HG02610 (cell line): ENCODE results near the gene EFHD2.
A peak's percentile ranks its signal among the peaks of the same experiment; 100 is the strongest.
"Not testable (repeated sequence)": the region's sequence is repeated elsewhere in the genome, so short reads cannot be mapped to it uniquely, and the experiment has no call there.

Experiments used
- ATAC-seq: cut with Tn5 transposase; IDR thresholded peaks from one replicate; pipeline ENCODE4 v1.9.1; 2021; ENCODE audit warnings: mild to moderate bottlenecking, moderate library complexity; ENCODE audit not compliant: unreplicated experiment

Gene EFHD2

DNA sequence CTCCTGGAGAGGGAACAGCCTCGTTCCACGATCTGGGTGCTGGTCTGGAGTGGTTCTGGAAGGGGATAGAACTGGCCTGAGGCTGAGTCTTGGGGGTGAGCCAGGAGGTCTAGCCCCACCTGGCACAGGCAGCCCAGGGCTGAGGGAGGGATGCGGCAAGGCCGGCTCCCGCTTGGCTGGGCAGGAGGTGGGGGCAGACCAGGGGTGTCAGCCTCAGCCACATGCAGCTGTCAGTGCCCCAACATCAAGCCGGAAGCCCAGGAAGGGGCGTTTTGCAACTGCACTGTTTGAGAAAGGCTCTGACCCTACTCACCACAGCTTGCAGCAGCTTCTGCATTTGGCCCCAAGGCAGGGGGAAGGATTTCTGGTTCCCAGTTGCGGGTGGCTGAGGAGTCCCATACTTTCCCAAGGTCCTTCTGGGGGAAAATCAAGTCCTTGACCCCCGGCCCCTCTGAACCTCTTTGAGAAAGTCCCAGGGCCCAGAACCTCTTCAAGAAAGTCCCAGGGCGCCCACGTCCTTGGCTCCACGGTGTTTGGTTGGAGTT, 2.0 kb downstream of the EFHD2 start:
- ATAC-seq = peak; percentile 53

DNA sequence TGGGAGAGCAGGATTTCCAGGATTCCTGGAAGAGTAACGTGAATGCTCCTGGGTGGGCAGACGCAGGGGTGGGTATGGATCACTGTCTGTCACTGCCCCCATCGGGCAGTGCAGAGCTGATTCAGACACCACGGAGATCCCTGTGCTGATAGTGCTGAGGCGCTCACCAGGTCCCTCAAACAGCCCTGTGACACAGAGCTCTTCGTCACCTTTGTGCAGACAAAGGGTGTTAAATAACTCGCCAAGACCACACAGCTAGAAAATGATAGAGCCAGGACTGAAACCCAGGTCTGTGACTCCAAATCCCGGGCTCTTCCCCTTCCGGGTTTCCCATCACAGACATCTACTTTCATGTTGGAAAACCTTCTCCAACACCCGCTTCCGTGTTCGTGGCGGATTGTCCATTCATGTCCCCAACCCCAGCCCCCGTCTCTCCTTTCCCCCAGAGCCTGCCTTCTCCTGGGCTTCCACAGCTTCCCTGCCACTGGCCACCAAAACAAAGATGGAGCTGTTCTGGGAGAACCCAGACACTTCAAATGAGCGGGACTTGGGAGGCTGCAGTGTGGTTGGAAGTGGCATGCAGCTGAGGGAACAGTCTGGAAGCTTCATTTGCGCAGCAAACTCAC, 2.6 kb downstream of the EFHD2 start:
- ATAC-seq = no peak

DNA sequence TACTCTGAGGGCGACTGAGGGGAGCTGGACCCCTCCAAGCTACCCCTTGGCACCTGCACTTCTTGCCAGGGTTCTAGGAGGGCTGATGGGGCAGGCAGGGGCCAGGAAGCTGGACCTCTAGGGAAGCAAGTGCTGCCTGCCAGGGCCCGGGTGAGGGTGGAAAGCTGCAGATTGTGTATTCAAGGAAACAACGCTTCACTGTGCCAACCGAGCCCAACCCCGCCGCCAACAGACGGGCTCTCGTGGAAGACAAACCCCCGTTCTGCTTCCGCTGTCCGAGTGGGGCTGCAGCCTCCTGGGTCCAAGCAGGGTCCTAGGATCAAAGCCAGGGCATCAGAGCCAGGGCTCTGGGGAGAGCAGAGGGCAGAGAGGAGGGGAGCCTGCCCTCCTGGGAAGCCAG, 3.2 kb downstream of the EFHD2 start:
- no peak for ATAC-seq

DNA sequence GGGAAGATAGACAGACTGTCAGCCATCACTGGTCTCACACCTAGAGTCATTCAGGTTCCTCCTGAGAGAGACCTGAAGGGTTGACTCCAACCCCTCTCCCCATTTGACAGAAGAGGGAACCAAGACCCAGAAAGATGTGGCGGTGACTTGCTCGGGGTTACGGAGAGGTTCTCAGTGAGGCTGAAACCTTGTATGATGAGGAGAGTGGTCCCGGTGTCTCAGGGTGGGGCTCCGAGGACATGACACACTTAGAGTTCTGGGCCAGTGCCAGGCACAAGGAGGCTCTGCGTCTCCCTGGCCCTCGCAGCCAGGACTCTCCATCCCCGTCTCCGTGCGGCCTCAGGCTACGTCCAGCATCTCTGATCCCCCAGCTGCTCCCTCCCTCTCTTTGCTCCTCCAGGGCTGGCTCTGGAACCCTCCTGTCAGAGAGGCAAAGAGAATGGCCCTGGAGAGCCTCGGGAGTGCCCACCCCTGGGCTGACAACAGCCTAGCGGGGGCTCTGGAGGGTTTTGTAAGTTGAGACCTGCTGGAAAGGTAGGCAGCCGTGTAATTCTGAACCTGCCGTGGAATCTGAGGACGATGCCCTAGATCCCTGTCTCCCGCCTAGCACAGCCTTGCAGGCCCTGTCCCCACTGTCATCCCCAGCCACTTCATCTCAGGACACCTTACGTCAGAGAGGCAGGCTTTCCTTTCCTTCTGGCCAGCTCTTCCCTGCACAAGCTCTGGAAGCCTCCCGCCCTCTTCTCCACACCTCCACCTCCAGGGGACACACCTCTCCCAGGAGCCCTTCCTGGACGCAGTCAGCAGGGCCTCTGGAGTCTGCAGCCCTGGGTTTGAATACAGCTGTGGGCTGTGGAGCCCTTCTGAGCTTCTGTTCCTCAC, 4.1 kb downstream of the EFHD2 start:
- no peak for ATAC-seq

DNA sequence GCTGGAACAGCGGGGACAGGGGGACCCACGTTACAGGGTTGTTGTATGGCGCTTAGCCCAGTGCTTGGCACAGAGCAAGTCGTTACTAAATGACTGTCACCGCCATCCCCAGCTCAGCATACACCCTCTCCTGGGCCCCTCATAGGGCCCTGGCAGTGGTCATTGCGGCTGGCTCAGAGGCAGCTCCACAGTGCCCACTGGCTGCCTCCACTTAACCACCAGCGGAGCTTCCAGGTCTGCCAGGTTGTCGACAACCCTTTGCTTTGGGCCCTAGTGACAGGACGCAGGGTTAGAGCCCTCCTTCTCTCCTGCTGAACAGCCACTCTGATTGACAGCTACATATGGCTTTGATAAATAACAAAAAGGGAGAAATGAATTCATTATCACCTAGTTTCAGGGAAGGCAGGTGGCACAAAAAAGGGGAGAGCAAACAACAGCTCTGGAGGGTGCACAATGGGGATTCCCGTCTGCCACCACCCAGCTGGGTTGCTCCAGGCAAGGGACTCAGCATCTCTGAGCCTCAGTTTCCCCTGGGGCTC, 4.8 kb downstream of the EFHD2 start:
- no peak for ATAC-seq

DNA sequence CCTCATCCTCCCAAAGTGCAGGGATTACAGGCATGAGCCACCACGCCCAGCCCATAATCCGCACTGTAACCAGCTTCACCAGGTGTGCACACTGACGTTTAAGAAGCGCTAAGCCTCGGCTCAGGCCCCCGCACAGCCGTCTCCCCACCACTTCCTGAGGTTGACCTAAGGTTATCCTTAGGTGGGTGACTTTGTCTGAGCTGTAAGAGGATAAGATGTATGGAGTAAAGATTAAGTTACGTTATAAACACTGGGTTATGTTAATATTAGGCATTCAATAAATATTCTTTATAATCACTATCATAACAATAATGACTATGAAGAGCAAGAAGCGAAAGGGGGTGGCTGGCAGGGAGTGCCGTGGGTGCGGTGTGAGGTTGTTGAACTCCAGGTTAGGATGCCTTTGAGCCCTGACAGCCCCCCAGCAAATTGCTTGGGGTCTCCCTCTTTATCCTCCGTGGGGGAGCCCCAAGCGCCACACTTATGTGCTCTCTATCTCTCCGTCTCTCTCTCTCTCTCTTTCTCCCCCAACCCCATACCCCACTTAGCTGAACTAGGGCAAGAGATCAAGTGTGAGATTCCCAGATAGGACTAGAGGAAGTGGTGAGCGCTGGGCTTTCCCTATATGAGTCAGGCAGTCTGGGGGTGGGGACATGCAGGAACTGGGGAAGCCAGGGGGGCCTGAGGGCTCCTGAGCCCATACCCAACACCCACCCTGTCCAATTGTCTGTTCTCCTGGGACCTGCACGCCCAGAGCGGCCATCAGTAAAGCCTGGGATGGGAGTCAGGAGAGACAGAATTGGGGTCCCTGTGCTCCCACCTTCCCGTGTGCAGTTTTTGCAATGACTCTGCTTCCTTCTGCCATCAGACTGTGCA, 7.6 kb downstream of the EFHD2 start:
- ATAC-seq = peak; percentile 59

DNA sequence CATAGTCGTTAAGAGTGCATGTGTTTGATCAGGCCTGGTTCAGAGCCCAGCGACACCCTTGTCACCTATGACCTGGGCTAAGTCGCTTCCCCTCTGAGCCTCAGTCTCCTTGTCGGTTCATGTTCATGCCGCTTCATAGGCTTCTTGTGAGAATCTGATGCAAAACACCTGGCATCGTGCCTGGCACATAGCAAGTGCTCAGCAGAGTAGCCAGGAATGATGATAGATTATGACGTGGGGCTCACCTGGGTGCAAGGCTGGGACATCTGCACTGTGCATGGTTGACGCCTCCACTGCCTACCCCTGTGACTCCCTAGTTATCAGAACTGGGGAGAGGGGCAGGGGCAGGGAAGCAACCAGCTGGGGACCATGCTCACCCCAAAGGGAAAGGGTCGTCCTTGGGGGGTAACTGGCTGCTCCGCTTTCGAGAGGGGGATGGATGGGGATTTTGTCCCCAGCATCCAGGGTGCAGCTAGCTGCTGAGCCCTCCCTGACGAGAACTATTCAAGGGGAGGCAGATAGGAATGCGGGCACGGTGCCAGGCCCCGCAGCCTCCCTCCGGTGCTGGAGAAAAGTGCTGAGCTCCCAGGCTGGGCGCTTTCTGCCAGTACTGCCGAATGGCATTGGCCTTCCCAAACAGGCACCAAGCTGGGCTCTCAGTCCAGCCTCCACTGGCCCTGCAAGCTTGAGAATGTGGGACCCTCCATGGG, 9.3 kb downstream of the EFHD2 start:
- ATAC-seq = no peak

DNA sequence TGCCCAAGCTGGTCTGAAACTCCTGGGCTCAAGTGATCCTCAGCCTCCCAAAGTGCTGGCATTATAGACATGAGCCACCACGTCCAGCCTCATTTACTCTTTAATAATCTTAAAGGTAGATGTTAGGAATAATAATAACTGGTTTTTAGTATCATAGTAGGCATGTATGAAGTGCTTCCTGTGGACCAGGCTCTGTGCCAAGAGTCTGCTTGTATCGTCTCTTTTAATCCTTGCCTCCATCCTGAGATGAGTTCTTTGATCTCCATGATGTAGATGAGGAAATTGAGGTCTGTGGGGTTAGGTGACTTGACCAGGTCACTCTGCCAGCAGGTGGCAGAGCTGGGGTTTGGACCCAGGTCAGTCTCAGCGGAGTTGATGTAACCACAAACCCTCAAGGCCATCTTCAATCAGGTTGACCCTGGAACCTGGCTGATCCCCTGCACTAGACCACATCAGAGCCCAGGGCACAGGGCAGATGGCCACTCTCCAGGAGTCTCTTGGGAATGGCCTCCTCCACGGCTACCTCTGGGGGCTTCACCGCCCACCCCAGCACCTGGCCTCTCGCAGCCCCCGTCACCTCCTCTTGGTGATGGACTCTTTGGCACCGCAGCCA, 11.3 kb downstream of the EFHD2 start:
- no peak for ATAC-seq

DNA sequence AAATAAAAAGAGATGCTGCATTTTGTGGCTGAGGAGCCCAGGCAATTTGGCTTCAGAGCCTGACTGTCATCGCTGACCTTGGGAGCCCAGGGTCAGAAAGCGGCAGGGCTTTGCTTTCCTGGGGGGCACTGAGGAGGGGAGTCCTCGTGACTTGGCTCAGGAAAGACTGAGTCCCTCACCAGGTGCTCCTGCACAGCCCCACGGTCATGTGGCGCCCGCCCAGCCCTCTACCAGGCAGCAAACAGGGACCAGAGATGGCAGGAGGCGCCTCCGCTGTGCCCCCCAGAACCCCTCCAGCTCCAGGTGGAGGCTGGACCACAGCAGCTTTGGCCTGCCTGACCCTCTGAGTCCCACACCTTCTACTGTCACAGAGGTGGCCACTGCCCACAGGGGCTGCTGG, 13.2 kb downstream of the EFHD2 start:
- no peak for ATAC-seq

DNA sequence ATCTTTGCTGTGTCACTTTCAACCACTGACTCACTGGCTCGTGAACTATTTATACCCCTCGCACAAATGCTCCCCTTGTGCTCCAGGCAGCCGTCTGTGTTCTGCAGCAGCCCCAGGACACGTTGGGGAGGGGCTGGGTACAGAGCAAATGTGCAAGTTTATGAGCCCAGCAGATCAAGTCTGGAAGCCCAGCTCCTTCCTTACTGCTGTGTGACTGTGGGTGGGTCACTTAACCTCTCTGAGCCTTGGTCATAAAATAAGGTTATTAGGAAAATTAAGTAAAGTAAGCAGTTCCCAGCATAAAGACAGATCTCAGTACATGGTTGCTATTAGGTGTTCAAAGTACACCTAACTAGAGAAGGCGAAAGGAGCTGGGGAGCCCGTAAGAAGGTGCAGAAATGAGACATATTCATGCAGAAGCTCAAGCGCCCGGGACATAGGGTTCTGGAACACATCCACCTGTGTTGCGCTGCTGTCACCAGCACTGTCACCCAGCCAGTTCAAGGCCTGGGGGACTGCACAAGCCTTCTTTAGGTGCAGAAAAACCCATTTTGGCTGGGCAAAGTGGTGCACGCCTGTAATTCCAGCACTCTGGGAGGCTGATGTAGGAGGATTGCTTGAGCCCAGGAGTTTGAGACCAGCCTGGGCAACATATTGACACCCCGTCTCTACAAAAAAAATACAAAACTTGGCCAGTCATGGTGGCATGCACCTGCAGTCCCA, 13.8 kb downstream of the EFHD2 start:
- ATAC-seq = no peak

DNA sequence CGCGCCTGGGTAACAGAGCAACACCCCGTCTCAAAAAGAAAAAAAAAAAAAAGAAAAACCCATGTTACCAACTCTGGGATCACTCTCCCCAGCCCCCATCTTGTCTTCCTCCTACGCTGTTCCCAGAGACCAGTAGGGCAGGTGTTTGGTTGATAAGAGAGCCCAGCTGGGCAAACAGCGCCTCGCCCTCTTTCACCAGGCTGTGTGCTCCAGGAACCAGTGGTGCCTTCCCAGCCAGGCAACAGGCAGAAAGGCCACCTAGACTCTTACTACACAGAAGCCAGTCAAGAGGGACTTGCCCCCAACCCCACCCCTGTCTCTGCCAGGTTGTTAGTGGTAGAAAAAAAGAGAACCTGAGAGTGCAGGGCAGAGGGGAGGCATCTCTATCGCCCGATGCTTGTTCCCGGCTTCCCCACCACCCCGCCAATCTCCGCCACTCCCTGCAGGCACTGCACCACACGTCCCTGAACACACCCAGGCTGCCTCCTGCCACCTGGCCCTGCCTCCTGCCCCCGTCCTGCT, 14.5 kb downstream of the EFHD2 start:
- no peak for ATAC-seq

DNA sequence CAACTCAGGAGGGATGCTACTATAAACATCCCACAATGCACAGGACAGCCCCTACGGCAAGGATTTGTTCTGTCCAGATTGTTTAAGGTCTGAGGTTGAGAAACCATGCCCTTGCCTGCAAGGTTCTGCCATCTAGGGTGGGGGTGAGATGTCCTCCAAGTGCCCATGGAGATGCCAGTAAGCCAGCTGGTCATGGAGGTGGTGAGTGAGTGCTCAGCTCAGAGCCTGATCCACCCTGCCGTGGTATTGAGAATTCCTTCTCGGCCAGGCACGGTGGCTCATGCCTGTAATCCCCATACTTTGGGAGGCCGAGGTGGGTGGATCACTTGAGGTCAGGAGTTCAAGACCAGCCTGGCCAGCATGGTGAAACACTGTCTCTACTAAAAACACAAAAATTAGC, 15.3 kb downstream of the EFHD2 start:
- no peak for ATAC-seq

DNA sequence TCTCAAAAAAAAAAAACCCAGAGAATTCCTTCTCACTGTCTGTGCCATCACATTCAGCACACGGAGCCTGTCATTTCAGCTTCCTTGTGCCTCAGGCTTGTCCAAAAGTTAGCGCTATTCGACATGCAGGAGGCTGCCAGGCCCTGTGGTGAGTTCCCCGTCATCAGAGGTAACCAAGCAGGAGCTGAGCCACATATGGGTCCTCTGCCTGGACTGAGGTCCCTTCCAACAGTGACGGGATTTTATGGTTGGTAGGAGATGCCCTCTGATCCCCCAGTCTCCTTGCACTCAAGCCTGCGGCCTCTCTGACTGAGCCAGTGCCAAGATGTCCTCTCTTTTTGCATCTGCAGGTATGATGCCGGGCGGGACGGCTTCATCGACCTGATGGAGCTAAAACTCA, 15.8 kb downstream of the EFHD2 start:
- no peak for ATAC-seq

DNA sequence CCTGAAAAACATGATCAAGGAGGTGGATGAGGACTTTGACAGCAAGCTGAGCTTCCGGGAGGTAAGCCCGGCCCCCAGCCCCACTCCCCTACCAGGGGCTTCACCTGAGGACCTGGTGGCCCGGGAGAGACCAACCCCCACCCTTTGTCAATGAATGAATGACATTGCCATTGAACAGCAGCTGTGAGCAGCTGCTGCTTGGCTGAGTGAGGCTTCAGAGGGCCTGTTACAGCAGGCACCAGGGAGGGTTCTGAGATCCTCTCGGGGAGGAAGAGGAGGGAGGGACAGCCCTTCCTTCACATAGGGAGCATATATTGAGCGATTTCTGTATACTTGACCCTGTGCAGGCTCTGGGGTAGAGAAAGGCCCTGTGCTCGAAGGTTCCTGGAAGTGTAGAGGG, 16.3 kb downstream of the EFHD2 start:
- ATAC-seq = no peak

DNA sequence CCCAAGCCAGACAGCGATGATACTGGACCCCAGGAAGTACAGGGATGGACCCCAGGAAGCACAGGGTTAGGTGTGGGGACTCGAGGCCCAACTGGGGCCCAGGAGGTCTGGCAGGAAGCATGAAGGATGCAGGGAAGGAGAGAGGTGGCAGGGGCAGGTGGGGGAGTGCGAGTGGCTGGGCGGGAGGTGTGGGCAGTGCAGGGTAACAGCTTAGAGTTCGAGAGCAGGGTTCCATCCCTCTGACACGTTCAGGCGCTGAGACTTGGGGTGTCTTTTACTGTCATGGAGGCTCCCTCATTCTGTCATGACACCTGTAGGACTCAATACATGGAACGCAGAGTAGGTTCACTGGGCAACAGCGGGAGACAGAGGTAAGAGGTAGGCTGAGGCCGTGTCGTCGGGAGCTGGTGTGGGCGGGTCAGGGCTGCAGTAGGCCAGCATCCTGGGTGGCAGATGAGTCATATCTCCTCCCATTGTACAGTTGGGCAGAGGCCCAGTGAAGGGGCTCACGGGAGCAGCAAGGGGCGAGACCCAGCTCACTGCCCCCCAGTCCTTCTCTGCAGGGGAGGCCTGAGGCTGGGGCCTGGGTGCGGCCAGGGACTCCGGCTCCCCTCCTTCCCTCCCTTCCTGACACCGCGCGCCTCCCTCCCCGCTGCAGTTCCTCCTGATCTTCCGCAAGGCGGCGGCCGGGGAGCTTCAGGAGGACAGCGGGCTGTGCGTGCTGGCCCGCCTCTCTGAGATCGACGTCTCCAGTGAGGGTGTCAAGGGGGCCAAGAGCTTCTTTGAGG, 17.0 kb downstream of the EFHD2 start:
- ATAC-seq = no peak

DNA sequence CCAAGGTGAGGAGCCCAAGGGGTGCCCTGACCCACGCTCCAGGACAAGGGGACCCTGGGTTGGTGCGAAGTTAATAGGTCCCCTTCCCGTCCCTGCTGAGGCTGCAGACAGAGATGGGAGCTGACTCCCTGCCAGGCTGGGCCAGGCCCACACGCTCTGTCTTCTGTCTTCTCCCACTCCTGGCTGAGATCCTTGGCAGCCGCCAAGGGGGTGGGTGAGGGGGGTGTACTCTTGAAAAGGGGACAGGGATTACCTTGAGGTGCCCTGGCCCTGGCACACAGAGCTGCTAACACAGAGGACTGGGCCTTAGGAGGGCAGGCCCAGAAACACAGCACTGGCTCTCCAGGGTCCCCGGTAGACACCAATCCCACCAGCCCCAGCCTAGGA, 17.6 kb downstream of the EFHD2 start:
- no peak for ATAC-seq

DNA sequence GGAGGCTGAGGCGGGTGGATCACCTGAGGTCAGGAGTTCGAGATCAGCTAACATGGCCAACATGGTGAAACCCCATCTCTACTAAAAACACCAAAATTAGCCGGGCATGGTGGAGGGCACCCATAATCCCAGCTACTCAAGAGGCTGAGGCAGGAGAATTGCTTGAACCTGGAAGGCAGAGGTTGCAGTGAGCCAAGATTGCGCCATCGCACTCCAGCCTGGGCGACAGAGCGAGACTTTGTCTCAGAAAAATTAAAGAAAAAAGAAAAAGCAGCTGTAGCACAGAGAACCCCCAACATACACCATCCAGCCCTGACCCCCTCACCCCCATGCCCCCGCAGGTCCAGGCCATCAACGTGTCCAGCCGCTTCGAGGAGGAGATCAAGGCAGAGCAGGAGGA, 18.6 kb downstream of the EFHD2 start:
- ATAC-seq = not testable (repeated sequence)

DNA sequence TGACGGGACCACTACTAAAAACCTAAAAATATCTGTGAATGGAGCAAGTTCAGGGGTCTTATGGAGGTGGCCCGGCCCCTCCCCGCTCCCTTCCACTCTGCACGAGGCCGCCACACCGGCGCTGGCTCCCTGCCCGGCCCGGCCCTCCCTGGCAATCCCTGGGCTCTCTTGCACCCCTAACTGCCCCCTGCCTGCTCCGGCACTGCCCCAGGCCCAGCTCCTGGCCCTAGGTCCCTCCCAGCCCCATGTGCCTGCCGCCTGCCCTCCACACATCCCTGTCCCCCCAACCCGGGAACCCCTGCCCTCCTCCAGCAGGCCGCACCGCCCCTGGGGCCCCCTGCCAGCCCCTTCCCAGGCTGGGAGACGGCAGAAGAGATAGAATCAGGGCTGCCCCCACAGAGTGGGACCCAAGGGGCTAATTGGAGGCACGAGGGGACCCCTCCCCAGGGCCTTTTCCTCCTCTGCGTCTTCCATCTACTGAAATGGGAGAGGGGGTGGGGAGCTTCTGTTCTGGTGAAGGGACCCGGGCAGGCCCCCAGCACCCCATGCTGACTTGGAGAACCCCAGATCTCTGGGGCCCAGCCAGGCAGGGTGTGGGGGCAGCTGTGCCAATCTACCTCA, 19.2 kb downstream of the EFHD2 start:
- ATAC-seq = no peak
